ENCODE results near the gene PCSK4.
"Not testable (repeated sequence)": the region's sequence is repeated elsewhere in the genome, so short reads cannot be mapped to it uniquely, and the experiment has no call there.

Gene PCSK4

DNA sequence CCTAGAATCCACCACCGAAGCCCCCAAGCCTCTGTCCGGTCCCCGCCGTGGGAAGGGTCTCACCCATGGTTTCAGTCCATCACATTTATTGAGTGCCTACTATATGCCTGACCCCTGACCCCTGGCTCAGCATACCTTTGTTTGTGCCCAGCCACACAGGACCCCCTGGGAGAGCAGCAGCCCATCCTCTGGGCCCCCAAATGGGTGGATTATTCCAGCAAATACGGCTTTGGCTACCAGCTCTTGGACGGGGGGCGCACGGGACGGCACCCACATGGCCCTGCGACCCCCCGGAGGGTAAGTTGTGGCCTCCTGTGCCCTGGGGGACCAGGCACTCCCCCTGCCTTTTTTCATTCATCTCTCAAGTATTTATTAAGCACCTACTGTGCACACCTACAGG, 41.4 kb upstream of the PCSK4 start:
- no peak for DNase-seq (ENCODE audit: low read depth, low spot score)
- no peak overlapping the region for H3K4me3 ChIP-seq (ENCODE audit: low read depth, low read length)
- TF ChIP-seq, protein P1, sequence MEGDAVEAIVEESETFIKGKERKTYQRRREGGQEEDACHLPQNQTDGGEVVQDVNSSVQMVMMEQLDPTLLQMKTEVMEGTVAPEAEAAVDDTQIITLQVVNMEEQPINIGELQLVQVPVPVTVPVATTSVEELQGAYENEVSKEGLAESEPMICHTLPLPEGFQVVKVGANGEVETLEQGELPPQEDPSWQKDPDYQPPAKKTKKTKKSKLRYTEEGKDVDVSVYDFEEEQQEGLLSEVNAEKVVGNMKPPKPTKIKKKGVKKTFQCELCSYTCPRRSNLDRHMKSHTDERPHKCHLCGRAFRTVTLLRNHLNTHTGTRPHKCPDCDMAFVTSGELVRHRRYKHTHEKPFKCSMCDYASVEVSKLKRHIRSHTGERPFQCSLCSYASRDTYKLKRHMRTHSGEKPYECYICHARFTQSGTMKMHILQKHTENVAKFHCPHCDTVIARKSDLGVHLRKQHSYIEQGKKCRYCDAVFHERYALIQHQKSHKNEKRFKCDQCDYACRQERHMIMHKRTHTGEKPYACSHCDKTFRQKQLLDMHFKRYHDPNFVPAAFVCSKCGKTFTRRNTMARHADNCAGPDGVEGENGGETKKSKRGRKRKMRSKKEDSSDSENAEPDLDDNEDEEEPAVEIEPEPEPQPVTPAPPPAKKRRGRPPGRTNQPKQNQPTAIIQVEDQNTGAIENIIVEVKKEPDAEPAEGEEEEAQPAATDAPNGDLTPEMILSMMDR (IDR thresholded peaks at IDR 0.05; ENCODE audit: insufficient read depth, low read length, missing control alignments), result no peak
- ChIA-PET POLR2A (no interaction called here), CTCF (interaction anchor here (1.1 to 2.2 kb wide), 2 partner anchors 15 to 236 kb away, joined by 3 to 6 read pairs; no protein-coding TSS in a partner anchor)

DNA sequence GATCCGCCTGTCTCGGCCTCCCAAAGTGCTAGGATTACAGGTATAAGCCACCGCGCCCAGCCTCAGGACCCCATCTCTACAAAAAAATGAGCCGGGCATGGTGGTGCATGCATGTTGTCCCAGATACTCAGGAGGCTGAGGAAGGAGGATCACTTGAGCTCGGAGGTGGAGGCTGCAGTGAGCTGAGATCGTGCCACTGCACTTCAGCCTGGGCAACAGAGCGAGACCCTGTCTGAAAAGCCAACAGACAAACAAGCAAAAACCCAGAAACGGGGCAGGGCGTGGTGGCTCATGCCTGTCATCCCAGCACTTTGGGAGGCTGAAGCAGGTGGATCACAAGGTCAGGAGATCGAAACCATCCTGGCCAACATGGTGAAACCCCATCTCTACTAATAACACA, 40.7 kb upstream of the PCSK4 start:
- POLR2A ChIA-PET; H3K4me3 ChIP-seq (ENCODE audit: low read depth, low read length); DNase-seq (ENCODE audit: low read depth, low spot score): not testable (repeated sequence)
- CTCF ChIA-PET, result interaction anchor here (2.2 kb wide), 1 partner anchor 16 kb away, joined by 6 read pairs; no protein-coding TSS in a partner anchor

DNA sequence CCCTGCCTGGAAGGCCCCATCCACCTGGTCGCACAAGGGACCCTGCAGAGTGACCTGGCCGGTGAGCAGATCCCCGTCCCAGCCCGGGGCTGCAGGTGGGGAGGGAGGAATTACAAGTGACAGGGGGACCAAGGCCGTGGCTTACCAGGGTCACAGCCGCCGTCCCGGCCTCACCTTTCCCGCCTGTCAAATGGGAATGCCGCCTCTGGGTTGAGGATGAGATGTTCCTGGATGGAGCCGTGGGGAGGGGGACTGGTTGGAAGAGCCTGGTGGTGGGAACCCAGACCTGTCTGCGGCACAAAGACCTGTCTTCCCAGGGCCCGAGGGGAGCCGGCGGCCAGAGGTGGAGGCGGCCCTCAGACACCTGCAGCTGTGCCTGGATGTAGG, 39.3 kb upstream of the PCSK4 start:
- TF ChIP-seq, protein P1 (IDR thresholded peaks at IDR 0.05; ENCODE audit: insufficient read depth, low read length, missing control alignments), result no peak
- CTCF ChIA-PET, result interaction anchor here (1.1 to 2.2 kb wide), 2 partner anchors 17 to 23 kb away, joined by 3 to 6 read pairs; no protein-coding TSS in a partner anchor
- POLR2A ChIA-PET, result no interaction called here
- no peak overlapping the region for H3K4me3 ChIP-seq (ENCODE audit: low read depth, low read length)
- no peak for DNase-seq (ENCODE audit: low read depth, low spot score)

DNA sequence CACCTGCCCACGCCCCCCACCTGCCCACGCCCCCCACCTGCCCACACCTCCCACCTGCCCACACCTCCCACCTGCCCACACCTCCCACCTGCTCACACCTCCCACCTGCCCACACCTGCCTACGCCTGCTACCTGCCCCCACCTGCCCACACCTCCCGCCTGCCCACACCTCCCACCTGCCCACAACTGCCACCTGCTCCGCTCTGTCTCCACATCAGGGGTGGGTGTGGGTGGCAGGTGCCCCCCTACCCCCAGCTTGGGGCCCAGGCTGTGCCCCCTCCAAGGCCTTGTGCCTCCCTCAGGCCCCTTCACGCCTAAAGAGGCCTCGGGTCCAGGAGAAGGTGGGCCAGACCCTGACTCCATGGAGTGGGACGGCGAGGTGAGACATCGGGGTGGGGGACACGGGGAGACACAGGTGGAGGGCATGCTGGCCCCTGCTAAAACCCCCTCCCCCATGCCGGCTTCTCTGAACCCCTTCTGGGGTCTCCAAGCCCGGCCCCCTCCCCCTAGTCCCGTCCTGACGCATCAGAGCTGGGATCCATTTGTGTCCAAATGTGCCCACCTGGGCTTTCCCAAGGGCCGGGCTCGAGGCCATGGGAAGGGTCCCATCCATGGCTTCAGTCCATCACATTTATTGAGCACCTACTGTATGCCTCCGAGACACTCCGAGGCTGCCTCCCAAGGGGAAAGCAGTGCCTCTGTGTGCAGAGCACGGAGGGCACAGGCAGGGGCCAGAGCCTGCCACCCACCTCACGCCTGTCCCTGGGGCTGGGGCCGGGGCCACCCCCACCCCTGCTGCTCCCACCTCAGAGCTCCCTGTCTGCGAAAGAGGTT, 38.7 kb upstream of the PCSK4 start:
- CTCF ChIA-PET, result interaction anchor here (1.1 kb wide), 1 partner anchor 23 kb away, joined by 3 read pairs; no protein-coding TSS in a partner anchor
- no peak overlapping the region for H3K4me3 ChIP-seq (ENCODE audit: low read depth, low read length)
- POLR2A ChIA-PET, result no interaction called here
- DNase-seq (ENCODE audit: low read depth, low spot score), result no peak
- TF ChIP-seq, protein P1 (IDR thresholded peaks at IDR 0.05; ENCODE audit: insufficient read depth, low read length, missing control alignments), result no peak

DNA sequence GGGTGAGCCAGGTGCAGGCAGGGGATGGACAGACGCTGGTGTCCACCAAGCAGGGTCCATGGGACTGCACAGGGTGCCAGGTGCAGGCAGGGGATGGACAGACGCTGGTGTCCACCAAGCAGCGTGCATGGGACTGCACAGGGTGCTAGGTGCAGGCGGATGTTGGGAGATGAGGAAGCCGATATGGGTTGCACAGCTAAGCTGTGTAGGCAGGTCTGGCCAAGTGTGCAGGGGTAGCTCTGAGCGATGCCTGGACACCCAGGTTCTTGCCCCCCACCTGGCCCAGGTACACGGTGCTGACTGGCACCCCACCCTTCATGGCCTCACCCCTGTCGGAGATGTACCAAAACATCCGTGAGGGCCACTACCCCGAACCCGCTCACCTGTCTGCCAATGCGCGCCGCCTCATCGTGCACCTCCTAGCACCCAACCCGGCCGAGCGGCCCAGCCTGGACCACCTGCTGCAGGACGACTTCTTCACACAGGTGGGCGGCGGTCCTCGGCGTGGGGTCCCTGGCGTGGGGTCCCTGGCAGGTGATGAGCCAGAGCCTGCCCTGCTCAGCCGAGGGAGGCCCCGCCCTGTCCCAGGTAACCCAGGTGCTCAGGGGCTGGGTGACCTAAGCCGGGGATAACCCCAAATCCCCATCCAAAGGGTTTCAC, 37.6 kb upstream of the PCSK4 start:
- ChIA-PET POLR2A (no interaction called here), CTCF (interaction anchor here (1.0 kb wide), 1 partner anchor 13 kb away, joined by 4 read pairs; no protein-coding TSS in a partner anchor)
- H3K4me3 ChIP-seq (ENCODE audit: low read depth, low read length), result no peak overlapping the region
- no peak for DNase-seq (ENCODE audit: low read depth, low spot score)
- TF ChIP-seq, protein P1 (IDR thresholded peaks at IDR 0.05; ENCODE audit: insufficient read depth, low read length, missing control alignments), result no peak

DNA sequence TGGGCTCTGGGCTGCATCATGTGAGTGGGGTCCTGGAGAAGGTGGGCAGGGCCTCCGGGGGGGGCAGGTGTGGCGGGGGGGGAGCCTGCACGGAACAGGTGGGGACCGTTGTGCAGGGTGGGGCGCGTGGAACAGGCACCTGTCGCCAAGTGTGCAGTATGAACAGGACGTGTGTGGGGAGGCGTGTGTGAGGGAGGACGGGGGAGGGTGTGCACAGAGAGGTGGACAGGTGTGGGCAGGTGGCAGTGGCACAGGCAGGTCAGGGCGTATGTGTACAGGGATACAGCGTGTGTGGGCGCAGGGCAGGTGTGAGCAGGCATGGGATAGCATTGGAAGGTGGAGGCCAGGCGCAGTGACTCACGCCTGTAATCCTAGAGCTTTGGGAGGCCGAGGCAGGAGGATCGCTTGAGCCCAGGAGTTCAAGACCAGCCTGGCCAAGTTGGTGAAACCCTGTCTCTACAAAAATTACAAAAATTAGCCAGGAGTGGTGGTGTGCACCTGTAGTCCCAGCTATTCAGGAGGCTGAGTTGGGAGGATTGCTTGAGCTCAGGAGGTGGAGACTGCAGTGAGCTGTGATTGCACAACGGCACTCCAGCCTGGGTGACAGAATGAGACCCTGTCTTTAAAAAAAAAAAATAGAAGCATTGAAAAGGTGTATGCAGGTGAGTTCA, 37.0 kb upstream of the PCSK4 start:
- TF ChIP-seq, protein P1 (IDR thresholded peaks at IDR 0.05; ENCODE audit: insufficient read depth, low read length, missing control alignments), result no peak
- POLR2A ChIA-PET, result no interaction called here
- H3K4me3 ChIP-seq (ENCODE audit: low read depth, low read length), result no peak overlapping the region
- no peak for DNase-seq (ENCODE audit: low read depth, low spot score)
- CTCF ChIA-PET, result interaction anchor here (1.0 kb wide), 1 partner anchor 13 kb away, joined by 4 read pairs; no protein-coding TSS in a partner anchor
